HepG2 (cell line): ENCODE measurements around the gene FOXD2.

Source experiments
- ATAD3A ChIP-seq: sonication (generic); formaldehyde crosslinking; IDR thresholded peaks from 2 replicates; pipeline ENCODE4 v1.4.0; 2020; ENCODE audit warnings: missing genetic modification reagents
- KAT7 ChIP-seq: IDR thresholded peaks from 2 replicates; pipeline ENCODE4 v1.6.1; 2018; ENCODE audit warnings: borderline replicate concordance, missing compliant biosample characterization
- PBX3 ChIP-seq: sonication (generic); formaldehyde crosslinking; IDR thresholded peaks from 2 replicates; pipeline ENCODE4 v1.8.1; 2023; ENCODE audit warnings: missing genetic modification reagents, inconsistent platforms, borderline replicate concordance
- POLR2A ChIP-seq, 2 experiments: IDR thresholded peaks; 2 replicates each; pipeline ENCODE4 v1.6.1; 2011; ENCODE audit warnings: low read depth in 2 of 2, low read length in 2 of 2, mild to moderate bottlenecking in 1 of 2, moderate library complexity in 1 of 2; ENCODE audit not compliant: insufficient read depth in 1 of 2
- REPIN1 ChIP-seq: sonication (generic); formaldehyde crosslinking; IDR thresholded peaks from 2 replicates; pipeline ENCODE4 v1.8.0; 2022; ENCODE audit warnings: missing genetic modification reagents, low read depth, mild to moderate bottlenecking, borderline replicate concordance
- RNF219 ChIP-seq: sonication (generic); formaldehyde crosslinking; IDR thresholded peaks from 2 replicates; pipeline ENCODE4 v1.5.0; 2020; ENCODE audit warnings: mild to moderate bottlenecking, missing genetic modification reagents
- ZBTB4 ChIP-seq: sonication (generic); formaldehyde crosslinking; IDR thresholded peaks from 2 replicates; pipeline ENCODE4 v1.4.0; 2020; ENCODE audit warnings: missing genetic modification reagents, mild to moderate bottlenecking, borderline replicate concordance
- ZNF335 ChIP-seq: sonication (generic); formaldehyde crosslinking; IDR thresholded peaks from 2 replicates; pipeline ENCODE4 v1.4.0; 2020; ENCODE audit warnings: missing genetic modification reagents
- ZNF350 ChIP-seq: sonication (generic); formaldehyde crosslinking; IDR thresholded peaks from 2 replicates; pipeline ENCODE4 v1.4.0; 2020; ENCODE audit warnings: mild to moderate bottlenecking, low read depth, missing genetic modification reagents, borderline replicate concordance
- TF ChIP-seq, protein P1 (sequence below): sonication (generic); formaldehyde crosslinking; IDR thresholded peaks from 2 replicates; pipeline ENCODE4 v1.5.0; 2020; ENCODE audit warnings: mild to moderate bottlenecking, missing genetic modification reagents, moderate library complexity
- TF ChIP-seq, protein P2 (sequence below): IDR thresholded peaks from 2 replicates; pipeline ENCODE4 v1.6.1; 2016; ENCODE audit warnings: missing compliant biosample characterization, missing genetic modification reagents, borderline replicate concordance
- TF ChIP-seq, protein P3 (sequence below): IDR thresholded peaks from 2 replicates; pipeline ENCODE4 v1.6.1; 2012; ENCODE audit warnings: inconsistent platforms
- TF ChIP-seq, protein P4 (sequence below): sonication (generic); formaldehyde crosslinking; IDR thresholded peaks from 2 replicates; pipeline ENCODE4 v1.4.0; 2020; ENCODE audit warnings: mild to moderate bottlenecking, missing genetic modification reagents

- TF ChIP-seq ZNF335 (CRISPR knock-in tag) (no peak), ATAD3A (CRISPR knock-in tag) (no peak), POLR2A (IDR thresholded peaks at IDR 0.05; ENCODE audit: insufficient read depth in 1 of 2, low read depth in 2 of 2, low read length in 2 of 2) (peak; percentile 30 to 69; a peak in 3 of 4 replicates), KAT7 (CRISPR knock-in tag) (no peak), ZNF350 (CRISPR knock-in tag) (peak; percentile 65; the same call in 1 of the 2 replicates), REPIN1 (no peak), PBX3 (CRISPR knock-in tag) (no peak), ZBTB4 (CRISPR knock-in tag) (no peak), RNF219 (CRISPR knock-in tag) (no peak)
- TF ChIP-seq, protein P1, sequence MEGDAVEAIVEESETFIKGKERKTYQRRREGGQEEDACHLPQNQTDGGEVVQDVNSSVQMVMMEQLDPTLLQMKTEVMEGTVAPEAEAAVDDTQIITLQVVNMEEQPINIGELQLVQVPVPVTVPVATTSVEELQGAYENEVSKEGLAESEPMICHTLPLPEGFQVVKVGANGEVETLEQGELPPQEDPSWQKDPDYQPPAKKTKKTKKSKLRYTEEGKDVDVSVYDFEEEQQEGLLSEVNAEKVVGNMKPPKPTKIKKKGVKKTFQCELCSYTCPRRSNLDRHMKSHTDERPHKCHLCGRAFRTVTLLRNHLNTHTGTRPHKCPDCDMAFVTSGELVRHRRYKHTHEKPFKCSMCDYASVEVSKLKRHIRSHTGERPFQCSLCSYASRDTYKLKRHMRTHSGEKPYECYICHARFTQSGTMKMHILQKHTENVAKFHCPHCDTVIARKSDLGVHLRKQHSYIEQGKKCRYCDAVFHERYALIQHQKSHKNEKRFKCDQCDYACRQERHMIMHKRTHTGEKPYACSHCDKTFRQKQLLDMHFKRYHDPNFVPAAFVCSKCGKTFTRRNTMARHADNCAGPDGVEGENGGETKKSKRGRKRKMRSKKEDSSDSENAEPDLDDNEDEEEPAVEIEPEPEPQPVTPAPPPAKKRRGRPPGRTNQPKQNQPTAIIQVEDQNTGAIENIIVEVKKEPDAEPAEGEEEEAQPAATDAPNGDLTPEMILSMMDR (CRISPR knock-in tag) = peak; percentile 84
- TF ChIP-seq, protein P2, sequence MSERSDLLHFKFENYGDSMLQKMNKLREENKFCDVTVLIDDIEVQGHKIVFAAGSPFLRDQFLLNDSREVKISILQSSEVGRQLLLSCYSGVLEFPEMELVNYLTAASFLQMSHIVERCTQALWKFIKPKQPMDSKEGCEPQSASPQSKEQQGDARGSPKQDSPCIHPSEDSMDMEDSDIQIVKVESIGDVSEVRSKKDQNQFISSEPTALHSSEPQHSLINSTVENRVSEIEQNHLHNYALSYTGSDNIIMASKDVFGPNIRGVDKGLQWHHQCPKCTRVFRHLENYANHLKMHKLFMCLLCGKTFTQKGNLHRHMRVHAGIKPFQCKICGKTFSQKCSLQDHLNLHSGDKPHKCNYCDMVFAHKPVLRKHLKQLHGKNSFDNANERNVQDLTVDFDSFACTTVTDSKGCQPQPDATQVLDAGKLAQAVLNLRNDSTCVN = no peak
- TF ChIP-seq, protein P3, sequence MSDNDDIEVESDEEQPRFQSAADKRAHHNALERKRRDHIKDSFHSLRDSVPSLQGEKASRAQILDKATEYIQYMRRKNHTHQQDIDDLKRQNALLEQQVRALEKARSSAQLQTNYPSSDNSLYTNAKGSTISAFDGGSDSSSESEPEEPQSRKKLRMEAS = peak; percentile 39
- TF ChIP-seq, protein P4, sequence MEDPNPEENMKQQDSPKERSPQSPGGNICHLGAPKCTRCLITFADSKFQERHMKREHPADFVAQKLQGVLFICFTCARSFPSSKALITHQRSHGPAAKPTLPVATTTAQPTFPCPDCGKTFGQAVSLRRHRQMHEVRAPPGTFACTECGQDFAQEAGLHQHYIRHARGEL (CRISPR knock-in tag) = no peak
These were observed at the start of gene FOXD2 for GRCh38 chr1:47437447-47438164.
